ENCODE measurements around the gene PTCD2. TPM values are rescaled to one million over a fixed set of nuclear protein-coding genes. Genes with fewer than 3 reads are reported as not detected.

Gene PTCD2
- total RNA-seq, 1 experiment from 2014 or later = 12.7 TPM

GRCh38 chr5:72325566-72326305 is 5.6 kb downstream of the PTCD2 start:
- intact Hi-C loops (cut with micrococcal nuclease; ENCODE audit: unreplicated experiment) = no loop called here
- Histone ChIP-seq H3K27ac (ENCODE audit: low read depth, low read length, poor library complexity, severe bottlenecking) (no peak overlapping the region), H3K4me3 (ENCODE audit: low read depth, low read length, poor library complexity, severe bottlenecking) (no peak overlapping the region), H3K4me1 (ENCODE audit: insufficient read depth, low read length, poor library complexity, severe bottlenecking) (no peaks in the 10 kb centered on the region), H3K36me3 (ENCODE audit: insufficient read depth, low read length, poor library complexity, severe bottlenecking) (peaks cover 16% of the 10 kb centered on the region), H3K9me3 (ENCODE audit: low read depth, low read length, poor library complexity, severe bottlenecking) (no peaks in the 10 kb centered on the region), H3K27me3 (replicated peaks; ENCODE audit: insufficient read depth, low read depth, low read length, poor library complexity) (no peaks in the 10 kb centered on the region)
- DNase-seq (ENCODE audit: low spot score) = no peak
- POLR2A ChIA-PET (ENCODE audit: low non-redundant PET) = no interaction called here
- no peak for TF ChIP-seq CTCF (conservative IDR thresholded peaks at IDR 0.05; ENCODE audit: low read depth, low read length)
- TF ChIP-seq EZH2 (IDR thresholded peaks at IDR 0.05; ENCODE audit: borderline replicate concordance, low read depth, low read length, poor library complexity, severe bottlenecking) = no peak
- CTCF ChIA-PET = no interaction called here
- BruUV-seq (replicated peaks) = no TSS peak

- POLR2A ChIA-PET (ENCODE audit: low non-redundant PET) = no interaction called here
- Histone ChIP-seq H3K27me3 (replicated peaks; ENCODE audit: insufficient read depth, low read depth, low read length, poor library complexity) (no peaks in the 10 kb centered on the region), H3K36me3 (ENCODE audit: insufficient read depth, low read length, poor library complexity, severe bottlenecking) (peaks cover 21% of the 10 kb centered on the region), H3K9me3 (ENCODE audit: low read depth, low read length, poor library complexity, severe bottlenecking) (no peaks in the 10 kb centered on the region), H3K4me1 (ENCODE audit: insufficient read depth, low read length, poor library complexity, severe bottlenecking) (no peaks in the 10 kb centered on the region), H3K27ac (ENCODE audit: low read depth, low read length, poor library complexity, severe bottlenecking) (no peak overlapping the region), H3K4me3 (ENCODE audit: low read depth, low read length, poor library complexity, severe bottlenecking) (no peak overlapping the region)
- TF ChIP-seq CTCF (conservative IDR thresholded peaks at IDR 0.05; ENCODE audit: low read depth, low read length) (no peak), EZH2 (IDR thresholded peaks at IDR 0.05; ENCODE audit: borderline replicate concordance, low read depth, low read length, poor library complexity, severe bottlenecking) (no peak)
- no TSS peak for BruUV-seq (replicated peaks)
- DNase-seq (ENCODE audit: low spot score) = no peak
- CTCF ChIA-PET = no interaction called here
- intact Hi-C loops (cut with micrococcal nuclease; ENCODE audit: unreplicated experiment) = no loop called here
Observed at GRCh38 chr5:72326306-72326649, 6.1 kb downstream of the PTCD2 start.

- intact Hi-C loops (cut with micrococcal nuclease; ENCODE audit: unreplicated experiment) = no loop called here
- DNase-seq (ENCODE audit: low spot score) = peak; percentile 50
- TF ChIP-seq CTCF (conservative IDR thresholded peaks at IDR 0.05; ENCODE audit: low read depth, low read length) (no peak), EZH2 (IDR thresholded peaks at IDR 0.05; ENCODE audit: borderline replicate concordance, low read depth, low read length, poor library complexity, severe bottlenecking) (no peak)
- Histone ChIP-seq H3K9me3 (ENCODE audit: low read depth, low read length, poor library complexity, severe bottlenecking) (no peaks in the 10 kb centered on the region), H3K4me1 (ENCODE audit: insufficient read depth, low read length, poor library complexity, severe bottlenecking) (no peaks in the 10 kb centered on the region), H3K4me3 (ENCODE audit: low read depth, low read length, poor library complexity, severe bottlenecking) (no peak overlapping the region), H3K27me3 (replicated peaks; ENCODE audit: insufficient read depth, low read depth, low read length, poor library complexity) (no peaks in the 10 kb centered on the region), H3K36me3 (ENCODE audit: insufficient read depth, low read length, poor library complexity, severe bottlenecking) (peaks cover 21% of the 10 kb centered on the region), H3K27ac (ENCODE audit: low read depth, low read length, poor library complexity, severe bottlenecking) (no peak overlapping the region)
- ChIA-PET POLR2A (ENCODE audit: low non-redundant PET) (no interaction called here), CTCF (interaction anchor here (0.6 kb wide), 1 partner anchor 546 kb away, joined by 4 read pairs; no protein-coding TSS in a partner anchor)
- BruUV-seq (replicated peaks) = no TSS peak
Observed at GRCh38 chr5:72328172-72328571, 8.0 kb downstream of the PTCD2 start.
